IMR-90 (cell line): ENCODE data around the gene WDR76. TPM values are rescaled to one million over a fixed set of nuclear protein-coding genes. Genes with fewer than 3 reads are reported as not detected.

Experiments used
- ATAC-seq: fragments of 200-7000 bp; cut with Tn5 transposase; 2 replicates; pipeline ENCODE4 v1.9.1; 2020; ENCODE audit warnings: low read depth, mild to moderate bottlenecking, moderate library complexity
- BruUV-seq: library from RNA; stranded (reverse); fragments of 400-500 nt; replicated peaks from 2 replicates; lab custom pipeline; 2021; lab: Mats Ljungman, UMichigan
- CTCF ChIA-PET: fragments of 300-600 bp; formaldehyde crosslinking; extraction: SDS; loops from one replicate; lab custom pipeline; 2021; ENCODE audit warnings: antibody characterized with exemption; lab: Yijun Ruan, JAX
- POLR2A ChIA-PET: fragments of 300-600 bp; sonication (Branson Sonifier 250); formaldehyde crosslinking; loops from one replicate; lab custom pipeline; 2022; ENCODE audit warnings: antibody characterized with exemption; ENCODE audit not compliant: unreplicated experiment; lab: Charles Lee
- DNase-seq: peaks from one replicate; pipeline ENCODE4 v3.0.0; 2013
- H2AFZ ChIP-seq: replicated peaks from 2 replicates; pipeline ENCODE3; 2013; ENCODE audit warnings: low read length, mild to moderate bottlenecking; ENCODE audit not compliant: poor library complexity
- H2AK5ac ChIP-seq: 2 replicates; pipeline ENCODE4 v1.6.1; 2013; ENCODE audit warnings: low read depth, low read length, inconsistent platforms
- H2AK9ac ChIP-seq: replicated peaks from 2 replicates; pipeline ENCODE3; 2013; ENCODE audit warnings: mild to moderate bottlenecking, low read depth, low read length, moderate library complexity; ENCODE audit not compliant: poor library complexity
- H2BK120ac ChIP-seq: 2 replicates; pipeline ENCODE4 v1.6.1; 2013; ENCODE audit warnings: low read depth, low read length, inconsistent platforms
- H2BK15ac ChIP-seq: 3 replicates; pipeline ENCODE4 v1.6.1; 2013; ENCODE audit warnings: low read depth, low read length, inconsistent platforms
- H2BK20ac ChIP-seq: 2 replicates; pipeline ENCODE4 v1.6.1; 2013; ENCODE audit warnings: low read depth, mild to moderate bottlenecking, inconsistent platforms, low read length, moderate library complexity
- H2BK5ac ChIP-seq: 2 replicates; pipeline ENCODE4 v1.6.1; 2013; ENCODE audit warnings: mild to moderate bottlenecking, low read depth, low read length, inconsistent platforms; ENCODE audit not compliant: poor library complexity, severe bottlenecking
- H3K14ac ChIP-seq: replicated peaks from 2 replicates; pipeline ENCODE4 v1.6.1; 2013; ENCODE audit warnings: low read depth, low read length, inconsistent platforms
- H3K18ac ChIP-seq: 2 replicates; pipeline ENCODE4 v1.6.1; 2013; ENCODE audit warnings: low read depth, low read length, control low read depth
- H3K23ac ChIP-seq: 2 replicates; pipeline ENCODE4 v1.6.1; 2013; ENCODE audit warnings: low read depth, low read length, inconsistent platforms
- H3K27ac ChIP-seq: 2 replicates; pipeline ENCODE4 v1.5.1; 2013; ENCODE audit warnings: mild to moderate bottlenecking, control low read depth, low read length; ENCODE audit not compliant: insufficient read depth
- H3K27me3 ChIP-seq: 2 replicates; pipeline ENCODE4 v1.6.1; 2013; ENCODE audit warnings: low read length; ENCODE audit not compliant: control insufficient read depth, insufficient read depth
- H3K36me3 ChIP-seq: 2 replicates; pipeline ENCODE4 v1.6.1; 2013; ENCODE audit warnings: low read length, mixed read lengths; ENCODE audit not compliant: control insufficient read depth, insufficient read depth
- H3K4ac ChIP-seq: 2 replicates; pipeline ENCODE4 v1.6.1; 2013; ENCODE audit warnings: low read depth, low read length, inconsistent platforms
- H3K4me1 ChIP-seq: 2 replicates; pipeline ENCODE4 v1.6.1; 2013; ENCODE audit warnings: low read length, mixed read lengths; ENCODE audit not compliant: control insufficient read depth, insufficient read depth
- H3K4me2 ChIP-seq: 2 replicates; pipeline ENCODE4 v1.6.1; 2013; ENCODE audit warnings: low read depth, mild to moderate bottlenecking, control low read depth, low read length, moderate library complexity
- H3K4me3 ChIP-seq: 2 replicates; pipeline ENCODE4 v1.5.1; 2013; ENCODE audit warnings: low read depth, mild to moderate bottlenecking, control low read depth, low read length, moderate library complexity; ENCODE audit not compliant: insufficient read depth
- H3K56ac ChIP-seq: 2 replicates; pipeline ENCODE4 v1.6.1; 2013; ENCODE audit warnings: low read length, inconsistent platforms; ENCODE audit not compliant: insufficient read depth; ENCODE audit errors: extremely low read depth
- H3K79me1 ChIP-seq, 2 experiments: 2 replicates each; pipeline ENCODE4 v1.6.1; 2013; ENCODE audit warnings: low read length in 2 of 2, inconsistent platforms in 1 of 2, low read depth in 1 of 2
- H3K9ac ChIP-seq: 2 replicates; pipeline ENCODE4 v1.6.1; 2013; ENCODE audit warnings: low read depth, low read length, control low read depth
- H3K9me1 ChIP-seq: 2 replicates; pipeline ENCODE4 v1.6.1; 2013; ENCODE audit warnings: low read length, inconsistent platforms; ENCODE audit not compliant: insufficient read depth
- H3K9me3 ChIP-seq: 2 replicates; pipeline ENCODE4 v1.6.1; 2013; ENCODE audit warnings: low read length; ENCODE audit not compliant: control insufficient read depth, insufficient read depth
- H4K20me1 ChIP-seq: 2 replicates; pipeline ENCODE4 v1.6.1; 2013; ENCODE audit warnings: low read length, inconsistent platforms; ENCODE audit not compliant: insufficient read depth
- H4K5ac ChIP-seq: 2 replicates; pipeline ENCODE4 v1.6.1; 2013; ENCODE audit warnings: mild to moderate bottlenecking, low read depth, low read length, control low read depth
- H4K8ac ChIP-seq, 2 experiments: 2 replicates each; pipeline ENCODE4 v1.6.1; 2013; ENCODE audit warnings: low read depth in 2 of 2, low read length in 2 of 2, control low read depth in 1 of 2, inconsistent platforms in 1 of 2
- H4K91ac ChIP-seq: 2 replicates; pipeline ENCODE4 v1.6.1; 2013; ENCODE audit warnings: low read depth, low read length, inconsistent platforms; ENCODE audit not compliant: insufficient read depth
- CTCF ChIP-seq: conservative IDR thresholded peaks from 2 replicates; pipeline ENCODE4 v1.5.1; 2012; ENCODE audit warnings: mild to moderate bottlenecking, low read depth, low read length, improper control_type of control experiment
- MAFK ChIP-seq: IDR thresholded peaks from 2 replicates; pipeline ENCODE4 v1.6.1; 2012; ENCODE audit warnings: low read depth, low read length, improper control_type of control experiment
- WGBS, 2 experiments: methylation state at CpG; one replicate each; pipeline versions ENCODE4 v1.1.5 to v1.1.7; 2013; ENCODE audit warnings: missing lambda C conversion rate in 2 of 2; ENCODE audit not compliant: insufficient read length in 1 of 2; ENCODE audit errors: extremely low coverage in 2 of 2; 5-methylcytosine and 5-hydroxymethylcytosine counted together
- dilution Hi-C: fragments of 300-500 bp; cut with HindIII; formaldehyde crosslinking; loops from one replicate; pipeline ENCODE4 v1.14.3; 2018; ENCODE audit warnings: low sequenced_read_pairs; ENCODE audit not compliant: unreplicated experiment
- in situ Hi-C: fragments of 300-500 bp; cut with MboI; formaldehyde crosslinking; loops from 3 replicates; pipeline ENCODE4 v1.14.3; 2019; ENCODE audit warnings: low sequenced_read_pairs, inconsistent platforms, mixed read lengths
- intact Hi-C: fragments of 100-400 bp; cut with micrococcal nuclease; formaldehyde crosslinking; loops from 2 replicates; pipeline ENCODE4 v1.10.0; 2022
- polyA plus RNA-seq, 3 experiments: library from polyadenylated mRNA; depleted of rRNA; stranded (reverse); fragments of >200 nt; gene quantifications; 2 replicates each; pipeline ENCODE4 v1.2.3, GENCODE V29; 2012; ENCODE audit warnings: low replicate concordance in 1 of 3
- total RNA-seq: library from RNA; depleted of rRNA; stranded (reverse); fragments of >200 nt; gene quantifications from 2 replicates; pipeline ENCODE4 v1.2.3, GENCODE V29; 2012

WDR76 gene
- total and polyA plus RNA-seq, 2 of the 4 experiments (the other 2 are of a cell fraction), result 4.8 to 25.8 TPM

GRCh38 chr15:43881944-43882343 is 55.1 kb downstream of the WDR76 start:
- Histone ChIP-seq H3K14ac (no peak overlapping the region), H3K18ac (no peak overlapping the region), H3K23ac (no peak overlapping the region), H3K4me1 (no peaks in the 10 kb centered on the region), H3K4ac (no peak overlapping the region), H2BK120ac (no peak overlapping the region), H4K8ac (no peak overlapping the region), H3K4me2 (no peak overlapping the region), H2AFZ (no peak overlapping the region), H3K79me1 (no peaks in the 10 kb centered on the region), H3K27me3 (no peaks in the 10 kb centered on the region), H3K9ac (no peak overlapping the region), H3K56ac (no peak overlapping the region), H2BK15ac (no peak overlapping the region), H4K5ac (no peak overlapping the region), H2BK20ac (no peak overlapping the region), H3K4me3 (no peak overlapping the region), H4K91ac (no peak overlapping the region), H3K36me3 (peaks cover 2% of the 10 kb centered on the region; the same call in 1 of the 2 replicates), H2BK5ac (no peak overlapping the region), H2AK5ac (no peak overlapping the region), H2AK9ac (no peak overlapping the region), H3K9me1 (peaks cover 4% of the 10 kb centered on the region; the same call in 1 of the 2 replicates), H3K27ac (no peak overlapping the region), H3K9me3 (no peaks in the 10 kb centered on the region), H4K20me1 (no peaks in the 10 kb centered on the region)
- ChIA-PET CTCF (interaction anchor here (1.0 to 1.4 kb wide), 3 partner anchors 10 to 32 kb away, joined by 3 to 6 read pairs (median 4); no protein-coding TSS in a partner anchor), POLR2A (no interaction called here)
- in situ Hi-C loops (no loop called here), intact Hi-C loops (no loop called here), dilution Hi-C loops (no loop called here)
- no peak for TF ChIP-seq MAFK
- peak; percentile 20; the same call in 1 of the 2 replicates for TF ChIP-seq CTCF
- no peak for DNase-seq
- no TSS peak for BruUV-seq
- ATAC-seq, result no peak
- no CpG with 5 or more reads among the region's 7 CpGs for WGBS, 2 experiments
